ENCODE data around the gene PTH1R. TPM values are rescaled to one million over a fixed set of nuclear protein-coding genes. Genes with fewer than 3 reads are reported as not detected.

PTH1R gene
- total RNA-seq, 1 donor from 2014 or later: 15.4 TPM

DNA sequence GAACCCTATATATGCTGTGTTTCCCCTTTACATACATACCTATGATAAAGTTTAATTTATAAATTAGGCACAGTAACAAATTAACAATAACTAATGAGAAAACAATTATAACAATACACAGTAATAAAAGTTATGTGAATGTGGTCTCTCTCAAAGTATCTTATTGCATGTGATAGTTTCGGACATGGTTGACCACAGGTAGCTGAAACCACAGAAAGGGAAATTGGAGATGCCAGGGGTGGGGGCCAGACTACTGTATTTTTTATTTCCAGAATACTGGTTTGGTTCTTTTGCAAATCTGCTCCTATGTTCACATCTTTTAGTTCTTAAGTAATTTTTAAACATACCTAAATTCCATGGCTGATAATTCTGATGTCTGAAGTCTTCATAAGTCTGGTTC is 40.7 kb downstream of the PTH1R start:
- Mint-ChIP-seq H3K9me3 (ENCODE audit: unreplicated experiment) (peaks cover 6% of the 10 kb centered on the region), H3K4me3 (ENCODE audit: unreplicated experiment) (no peak overlapping the region), H3K27ac (ENCODE audit: unreplicated experiment) (no peak overlapping the region), H3K4me1 (ENCODE audit: unreplicated experiment) (peaks cover 10% of the 10 kb centered on the region), H3K27me3 (ENCODE audit: unreplicated experiment) (no peaks in the 10 kb centered on the region), H3K36me3 (ENCODE audit: unreplicated experiment) (peaks cover 53% of the 10 kb centered on the region)
- DNase-seq (ENCODE audit: extremely low spot score, unreplicated experiment): no peak
- TF ChIP-seq CTCF (IDR thresholded peaks at IDR 0.05): no peak

GRCh38 chr3:46918634-46919033 is 41.1 kb downstream of the PTH1R start:
- no peak overlapping the region for H3K27ac Mint-ChIP-seq (ENCODE audit: unreplicated experiment)
- no peak for DNase-seq (ENCODE audit: extremely low spot score, unreplicated experiment)
- peaks cover 56% of the 10 kb centered on the region for H3K36me3 Mint-ChIP-seq (ENCODE audit: unreplicated experiment)
- TF ChIP-seq CTCF (IDR thresholded peaks at IDR 0.05): no peak
- no peaks in the 10 kb centered on the region for H3K27me3 Mint-ChIP-seq (ENCODE audit: unreplicated experiment)
- H3K9me3 Mint-ChIP-seq (ENCODE audit: unreplicated experiment): peaks cover 6% of the 10 kb centered on the region
- peaks cover 6% of the 10 kb centered on the region for H3K4me1 Mint-ChIP-seq (ENCODE audit: unreplicated experiment)
- H3K4me3 Mint-ChIP-seq (ENCODE audit: unreplicated experiment): no peak overlapping the region

DNA sequence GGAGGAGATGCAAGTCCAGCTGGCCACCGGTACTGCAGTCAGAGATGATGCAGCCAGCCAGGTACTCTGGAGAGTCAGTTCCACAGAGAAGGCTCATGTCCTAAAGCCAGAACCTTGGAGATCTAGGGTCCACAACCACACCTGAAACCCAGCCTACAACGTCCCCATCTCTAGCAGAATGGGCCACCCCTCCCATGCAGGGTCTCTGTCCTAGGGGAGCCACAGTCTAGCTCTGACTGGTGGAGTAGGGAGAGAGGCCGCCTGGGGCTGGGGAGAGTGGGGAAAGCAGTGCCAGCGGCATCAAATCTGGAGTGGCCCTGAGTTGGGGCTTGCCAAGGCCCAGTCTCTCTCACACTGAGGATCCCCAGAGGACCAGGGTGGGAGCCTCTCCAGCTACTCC is 43.5 kb downstream of the PTH1R start:
- TF ChIP-seq CTCF (IDR thresholded peaks at IDR 0.05): no peak
- H3K4me1 Mint-ChIP-seq (ENCODE audit: unreplicated experiment): peaks cover 3% of the 10 kb centered on the region
- H3K27ac Mint-ChIP-seq (ENCODE audit: unreplicated experiment): no peak overlapping the region
- no peak overlapping the region for H3K4me3 Mint-ChIP-seq (ENCODE audit: unreplicated experiment)
- H3K36me3 Mint-ChIP-seq (ENCODE audit: unreplicated experiment): peaks cover 56% of the 10 kb centered on the region
- no peak for DNase-seq (ENCODE audit: extremely low spot score, unreplicated experiment)
- H3K27me3 Mint-ChIP-seq (ENCODE audit: unreplicated experiment): no peaks in the 10 kb centered on the region
- H3K9me3 Mint-ChIP-seq (ENCODE audit: unreplicated experiment): peaks cover 6% of the 10 kb centered on the region

DNA sequence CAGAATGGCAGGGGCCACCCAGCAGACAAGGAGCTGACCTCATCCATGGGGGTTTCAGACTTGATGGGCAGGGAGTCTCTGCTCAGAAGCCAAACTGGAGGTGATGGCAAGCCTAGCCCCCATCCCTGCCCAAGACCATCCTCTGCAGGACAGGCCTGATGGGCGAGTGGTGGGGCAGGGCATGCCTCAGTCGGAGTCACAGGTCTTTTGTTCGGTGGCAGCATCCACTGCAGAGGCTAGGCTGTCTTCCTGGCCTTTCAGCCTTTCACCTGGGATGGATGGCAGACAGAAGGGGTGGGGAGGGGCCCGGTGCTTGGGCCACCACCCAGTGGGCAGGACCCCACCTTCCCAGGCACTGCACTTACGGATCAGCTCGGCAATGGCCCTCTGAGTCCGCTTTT is 44.4 kb downstream of the PTH1R start:
- Mint-ChIP-seq H3K9me3 (ENCODE audit: unreplicated experiment) (peaks cover 6% of the 10 kb centered on the region), H3K27me3 (ENCODE audit: unreplicated experiment) (no peaks in the 10 kb centered on the region), H3K36me3 (ENCODE audit: unreplicated experiment) (peaks cover 49% of the 10 kb centered on the region)

DNA sequence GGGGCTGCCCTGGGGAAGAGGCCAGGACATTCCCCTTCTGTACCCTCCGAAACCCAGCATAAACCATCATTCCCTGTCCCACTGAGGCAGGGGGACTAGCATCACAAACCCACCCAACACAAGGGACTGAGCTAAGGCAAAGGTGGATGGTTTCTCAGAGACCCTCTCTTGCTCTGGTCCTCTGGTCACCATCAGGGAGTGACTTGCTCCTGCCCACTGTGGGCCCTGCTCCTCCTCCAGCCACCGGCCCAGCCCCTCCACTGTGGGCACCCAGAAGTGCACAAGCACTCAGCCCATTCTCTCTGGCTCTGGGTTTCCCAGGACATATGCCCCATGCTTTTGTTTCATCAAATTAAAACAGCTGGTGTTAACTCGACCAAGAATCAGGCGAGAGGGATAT is 44.9 kb downstream of the PTH1R start:
- Mint-ChIP-seq H3K4me1 (ENCODE audit: unreplicated experiment) (peaks cover 3% of the 10 kb centered on the region), H3K27ac (ENCODE audit: unreplicated experiment) (no peak overlapping the region), H3K4me3 (ENCODE audit: unreplicated experiment) (no peak overlapping the region), H3K36me3 (ENCODE audit: unreplicated experiment) (peaks cover 43% of the 10 kb centered on the region), H3K9me3 (ENCODE audit: unreplicated experiment) (peaks cover 6% of the 10 kb centered on the region), H3K27me3 (ENCODE audit: unreplicated experiment) (no peaks in the 10 kb centered on the region)
- no peak for DNase-seq (ENCODE audit: extremely low spot score, unreplicated experiment)
- no peak for TF ChIP-seq CTCF (IDR thresholded peaks at IDR 0.05)

More for the DNA sequence above, 44.4 kb downstream of the PTH1R start:
- no peak overlapping the region for H3K27ac Mint-ChIP-seq (ENCODE audit: unreplicated experiment)
- no peak for DNase-seq (ENCODE audit: extremely low spot score, unreplicated experiment)
- H3K4me3 Mint-ChIP-seq (ENCODE audit: unreplicated experiment): no peak overlapping the region
- no peak for TF ChIP-seq CTCF (IDR thresholded peaks at IDR 0.05)
- H3K4me1 Mint-ChIP-seq (ENCODE audit: unreplicated experiment): peaks cover 3% of the 10 kb centered on the region

Measured in osteocyte (in vitro differentiated cells).